GM19452 (cell line): Measurements from ENCODE around the gene TDRD7.

Experiments used
- ATAC-seq: cut with Tn5 transposase; IDR thresholded peaks from one replicate; pipeline ENCODE4 v1.9.1; 2021; ENCODE audit not compliant: unreplicated experiment

Gene TDRD7

GRCh38 chr9:97386733-97387503 lies 25.0 kb upstream of the TDRD7 start:
- ATAC-seq: no peak

- ATAC-seq: no peak
These were observed 24.4 kb upstream of the TDRD7 start for GRCh38 chr9:97387504-97387886.

- no peak for ATAC-seq
These were observed 23.8 kb upstream of the TDRD7 start for GRCh38 chr9:97387936-97388684.

- peak; percentile 65 for ATAC-seq
These were observed 23.1 kb upstream of the TDRD7 start for GRCh38 chr9:97388721-97389238.

DNA sequence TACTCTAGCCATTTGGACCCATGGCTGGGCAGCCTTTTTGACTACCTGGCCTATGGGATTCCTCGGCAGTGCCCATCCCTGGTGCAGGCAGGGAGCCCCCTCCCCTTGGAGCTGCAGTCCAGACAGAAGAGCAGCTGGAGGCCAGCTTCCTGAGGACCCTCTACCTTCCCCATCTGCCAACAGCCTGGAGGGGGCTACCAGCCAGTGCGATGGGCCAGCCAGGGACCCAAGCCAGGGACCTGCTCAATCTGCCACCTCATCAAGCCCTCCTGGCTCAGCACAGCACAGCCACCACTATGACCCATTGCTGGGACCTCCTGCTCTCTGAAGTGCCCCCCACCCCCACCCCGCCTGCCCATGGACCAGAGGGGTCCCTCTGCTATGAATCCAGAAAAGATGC lies 22.6 kb upstream of the TDRD7 start:
- no peak for ATAC-seq

DNA sequence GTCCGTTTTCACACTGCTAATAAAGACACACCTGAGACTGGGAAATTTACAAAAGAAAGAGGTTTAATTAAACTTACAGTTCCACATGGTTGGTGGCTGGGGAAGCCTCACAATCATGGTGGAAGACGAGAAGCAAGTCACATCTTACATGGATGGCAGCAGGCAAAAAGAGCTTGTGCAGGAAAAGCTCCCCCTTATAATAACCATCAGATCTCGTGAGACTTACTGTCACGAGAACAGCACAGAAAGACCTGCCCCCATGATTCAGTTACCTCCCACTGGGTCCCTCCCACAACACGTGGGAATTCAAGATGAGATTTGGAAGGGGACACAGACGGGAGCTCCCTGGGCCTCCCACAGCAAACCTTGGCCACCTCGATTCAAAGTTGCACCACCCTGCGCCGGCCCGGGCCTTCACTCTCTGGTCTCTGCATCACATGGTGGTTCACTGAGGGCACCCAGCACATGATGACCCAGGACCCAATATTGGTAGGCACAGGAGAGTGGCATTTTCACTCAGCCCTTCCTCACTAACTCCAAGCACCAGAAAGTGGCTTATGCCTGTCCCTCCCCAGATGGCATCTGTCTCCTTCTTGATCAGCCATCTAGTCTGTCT lies 21.0 kb upstream of the TDRD7 start:
- ATAC-seq: no peak

DNA sequence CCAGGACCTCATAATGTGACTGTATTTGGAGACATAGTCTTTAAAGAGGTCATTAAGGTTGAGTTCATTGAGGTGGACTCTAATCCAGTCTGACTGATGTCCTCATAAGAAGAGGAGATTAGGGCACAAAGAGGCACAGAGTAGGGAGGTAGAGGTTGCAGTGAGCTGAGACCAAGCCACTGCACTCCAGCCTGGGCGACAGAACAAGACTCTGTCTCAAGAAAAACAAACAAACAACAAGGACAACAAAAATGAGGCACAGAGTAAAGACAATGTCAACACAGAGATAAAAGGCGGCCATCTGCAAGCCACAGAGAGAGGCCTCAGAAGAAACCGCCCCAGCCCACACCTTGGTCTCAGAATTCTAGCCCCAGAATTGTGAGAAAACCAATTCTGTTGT lies 17.0 kb upstream of the TDRD7 start:
- ATAC-seq: no peak

GRCh38 chr9:97395745-97396144 lies 16.2 kb upstream of the TDRD7 start:
- ATAC-seq: no peak

DNA sequence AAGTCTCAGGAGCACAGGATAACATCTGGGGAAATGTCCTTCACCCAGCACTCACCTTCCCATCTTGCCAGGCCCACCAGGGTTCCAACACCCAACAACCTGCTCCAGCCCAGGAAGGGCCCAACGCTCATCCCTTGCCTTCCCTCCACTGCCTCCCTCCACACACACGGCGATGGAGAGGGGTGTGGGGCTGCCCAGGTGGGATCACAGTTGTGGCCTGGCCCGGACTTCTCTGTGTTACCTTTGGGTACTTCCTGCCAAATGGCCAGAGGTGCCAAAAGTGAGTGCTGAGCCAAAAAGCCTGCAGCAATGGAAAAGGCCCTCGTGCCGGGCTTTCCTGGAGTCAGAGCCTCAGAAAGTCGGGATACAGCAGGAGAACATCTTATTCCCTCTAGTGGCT lies 15.6 kb upstream of the TDRD7 start:
- ATAC-seq: no peak

DNA sequence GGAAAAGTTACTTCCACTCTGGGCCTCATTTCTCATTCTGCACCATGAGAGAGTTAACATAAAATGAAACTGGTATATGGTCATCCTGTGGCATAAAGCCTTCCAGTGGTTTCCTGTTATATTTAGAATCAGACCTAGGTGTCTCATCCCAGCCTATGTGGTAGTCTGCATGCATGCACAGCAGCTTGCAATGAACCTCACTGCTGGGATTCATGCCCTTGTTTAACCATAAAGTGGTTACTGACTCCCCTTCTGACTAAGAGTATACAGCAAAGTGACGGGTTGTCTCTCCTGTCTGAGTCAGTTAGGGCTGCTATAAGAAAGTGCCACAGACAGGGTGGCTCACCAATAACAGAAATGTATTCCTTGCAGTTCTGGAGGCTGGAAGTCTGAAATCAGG lies 14.7 kb upstream of the TDRD7 start:
- peak; percentile 75 for ATAC-seq

DNA sequence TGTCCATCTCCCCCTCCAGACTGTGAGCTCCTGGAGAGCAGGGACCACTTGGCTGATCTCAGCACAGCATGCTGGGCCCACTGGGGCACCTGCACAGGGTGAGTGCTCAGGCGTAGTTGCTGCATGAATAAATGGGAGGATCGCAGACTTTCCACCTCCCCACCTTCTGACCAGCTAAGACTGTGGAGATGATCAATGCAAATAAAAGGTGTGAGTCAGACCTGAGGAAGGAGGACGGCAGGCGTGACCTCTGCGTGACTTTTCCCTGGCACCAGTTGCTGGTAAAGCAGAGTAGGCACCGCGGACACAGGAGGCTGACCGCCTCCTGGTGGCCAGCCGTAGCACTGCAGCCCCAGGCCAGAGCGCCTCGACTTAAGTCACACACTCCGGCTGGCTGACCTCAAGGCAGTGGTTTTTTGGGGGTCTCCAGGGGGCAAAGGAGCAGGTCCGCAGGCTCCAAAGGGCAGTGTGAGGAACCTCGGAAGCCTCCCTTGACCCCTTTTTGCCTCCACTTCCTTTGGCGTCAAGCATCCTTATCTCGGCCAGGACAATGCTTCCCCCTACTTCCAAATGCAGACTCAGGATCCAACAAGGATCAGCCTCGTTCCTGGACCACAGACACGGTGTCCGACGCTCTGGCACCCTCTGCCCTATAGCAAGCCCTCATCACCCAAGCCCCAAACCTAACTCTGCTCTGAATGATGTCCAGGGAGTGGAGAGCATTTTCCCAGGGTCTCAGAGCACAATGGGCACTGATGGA lies 12.7 kb upstream of the TDRD7 start:
- no peak for ATAC-seq

DNA sequence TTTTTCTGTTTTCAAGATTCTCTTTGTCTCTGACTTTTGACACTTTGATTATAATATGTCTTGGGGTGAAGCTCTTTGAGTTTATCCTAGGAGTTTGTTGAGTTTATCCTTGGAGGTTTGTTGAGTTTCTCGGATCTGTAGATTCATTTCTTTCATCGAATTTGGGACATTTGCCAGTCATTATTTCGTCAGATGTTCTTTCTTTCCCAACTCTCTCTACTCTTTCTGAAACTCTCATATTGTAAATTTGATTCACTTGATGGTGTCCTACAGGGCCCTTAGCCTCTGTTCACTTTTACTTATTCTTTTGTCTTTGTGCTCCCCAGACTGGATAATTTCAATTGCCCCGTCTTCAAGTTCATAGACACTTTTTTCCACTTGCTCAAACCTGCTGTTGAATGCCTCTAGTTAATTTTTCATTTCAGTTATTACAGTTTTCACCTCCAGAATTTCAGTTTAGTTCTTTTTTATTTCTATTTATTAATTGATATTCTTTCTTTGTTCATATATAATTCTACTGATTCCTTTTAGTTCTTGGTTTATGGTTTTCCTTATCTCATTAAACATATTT lies 8.1 kb upstream of the TDRD7 start:
- no peak for ATAC-seq

GRCh38 chr9:97405551-97405950 lies 6.3 kb upstream of the TDRD7 start:
- no peak for ATAC-seq

- no peak for ATAC-seq
These were observed 5.2 kb upstream of the TDRD7 start for GRCh38 chr9:97406620-97407177.

GRCh38 chr9:97408562-97408961 lies 3.3 kb upstream of the TDRD7 start:
- no peak for ATAC-seq

DNA sequence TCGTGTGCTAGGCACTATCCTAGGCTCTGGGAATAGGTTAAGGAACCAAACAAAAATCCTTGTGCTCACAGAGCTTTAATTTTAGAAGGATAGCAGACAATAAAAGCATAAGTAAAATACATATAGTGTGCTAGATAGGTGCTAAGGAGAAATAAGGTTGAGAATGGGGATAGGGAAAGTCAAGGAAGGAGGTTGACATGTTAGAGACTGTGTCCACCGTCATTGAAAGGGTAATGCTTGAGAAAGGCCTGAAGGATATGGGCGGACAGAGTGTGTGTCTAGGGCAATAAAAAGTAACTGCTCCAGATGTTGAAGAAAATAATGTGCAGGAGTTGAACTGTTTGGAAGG lies 482 bp upstream of the TDRD7 start:
- ATAC-seq: peak; percentile 2

GRCh38 chr9:97412626-97413385 lies 910 bp downstream of the TDRD7 start:
- ATAC-seq: peak; percentile 7

DNA sequence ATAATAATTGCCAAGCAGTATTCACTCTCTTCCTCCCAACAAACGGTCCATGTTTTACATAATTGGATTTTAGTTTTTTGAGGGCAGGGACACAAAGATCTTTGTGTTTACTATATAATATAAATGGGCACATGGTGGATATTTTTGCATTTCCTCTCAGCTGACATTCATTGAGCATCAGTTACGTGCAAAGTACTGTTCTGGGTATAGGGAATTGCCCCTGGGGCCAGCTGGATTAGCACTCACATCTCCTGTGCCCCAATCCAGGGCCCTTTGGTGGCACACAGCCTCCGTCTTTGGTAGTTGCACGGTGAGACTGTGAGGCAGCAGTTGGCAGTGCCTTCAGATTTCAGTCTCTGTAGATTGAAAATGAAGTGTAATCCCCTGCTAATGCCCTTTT lies 1.6 kb downstream of the TDRD7 start:
- no peak for ATAC-seq

DNA sequence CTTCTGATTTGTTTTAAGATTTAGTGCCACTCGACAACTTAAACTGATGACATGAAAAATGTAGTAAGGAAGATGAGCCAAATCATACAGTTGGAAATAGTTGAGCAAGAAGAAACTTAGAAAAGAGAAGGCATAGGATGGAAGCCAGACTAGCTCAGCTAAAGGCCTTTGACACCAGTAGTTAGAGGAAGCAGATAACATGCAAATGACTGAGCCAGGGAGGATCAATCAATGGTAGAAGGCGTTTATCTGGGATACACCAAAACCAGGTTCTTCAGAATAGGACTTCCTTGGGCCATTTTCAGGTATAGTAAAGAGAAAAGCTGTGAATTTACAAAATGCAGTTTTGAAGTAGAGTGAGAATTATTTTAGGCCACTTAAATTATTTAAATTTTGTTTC lies 3.2 kb downstream of the TDRD7 start:
- ATAC-seq: no peak

- ATAC-seq: no peak
These were observed 7.0 kb downstream of the TDRD7 start for GRCh38 chr9:97418880-97419279.
